MM.1S (cell line): Measurements from ENCODE around the gene OR51B4.

Experiments
- EZH2 ChIP-seq: fragments of 300-600 bp; sonication (generic); optimal IDR thresholded peaks from 2 replicates; pipeline ENCODE3; 2017; ENCODE audit warnings: low read depth, mild to moderate bottlenecking, antibody characterized with exemption, low read length, mixed read lengths
- TF ChIP-seq, protein P1 (sequence below): fragments of 300-600 bp; sonication (generic); IDR thresholded peaks from 2 replicates; pipeline ENCODE4 v1.5.1; 2016; ENCODE audit warnings: antibody characterized with exemption, low read length, mixed read lengths

DNA sequence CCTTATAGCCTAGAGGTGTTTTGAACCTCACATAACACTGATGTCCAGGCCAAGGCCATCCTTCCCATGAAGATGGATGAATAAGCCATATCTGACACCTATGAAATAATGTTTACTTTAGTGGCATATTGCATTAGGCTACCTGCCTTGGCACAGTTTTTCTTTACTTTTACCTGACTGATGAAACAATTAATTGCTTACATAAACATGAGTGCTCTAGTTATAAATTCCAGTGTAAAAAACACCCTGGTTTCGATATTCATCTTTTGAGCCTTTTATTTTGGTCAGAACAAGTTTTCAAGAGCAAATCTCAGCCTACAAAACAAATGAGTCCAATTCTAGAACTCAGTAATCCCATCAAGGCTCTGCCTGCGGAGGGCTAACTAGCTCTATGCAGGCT is 25.0 kb downstream of the OR51B4 start:
- TF ChIP-seq, protein P1, sequence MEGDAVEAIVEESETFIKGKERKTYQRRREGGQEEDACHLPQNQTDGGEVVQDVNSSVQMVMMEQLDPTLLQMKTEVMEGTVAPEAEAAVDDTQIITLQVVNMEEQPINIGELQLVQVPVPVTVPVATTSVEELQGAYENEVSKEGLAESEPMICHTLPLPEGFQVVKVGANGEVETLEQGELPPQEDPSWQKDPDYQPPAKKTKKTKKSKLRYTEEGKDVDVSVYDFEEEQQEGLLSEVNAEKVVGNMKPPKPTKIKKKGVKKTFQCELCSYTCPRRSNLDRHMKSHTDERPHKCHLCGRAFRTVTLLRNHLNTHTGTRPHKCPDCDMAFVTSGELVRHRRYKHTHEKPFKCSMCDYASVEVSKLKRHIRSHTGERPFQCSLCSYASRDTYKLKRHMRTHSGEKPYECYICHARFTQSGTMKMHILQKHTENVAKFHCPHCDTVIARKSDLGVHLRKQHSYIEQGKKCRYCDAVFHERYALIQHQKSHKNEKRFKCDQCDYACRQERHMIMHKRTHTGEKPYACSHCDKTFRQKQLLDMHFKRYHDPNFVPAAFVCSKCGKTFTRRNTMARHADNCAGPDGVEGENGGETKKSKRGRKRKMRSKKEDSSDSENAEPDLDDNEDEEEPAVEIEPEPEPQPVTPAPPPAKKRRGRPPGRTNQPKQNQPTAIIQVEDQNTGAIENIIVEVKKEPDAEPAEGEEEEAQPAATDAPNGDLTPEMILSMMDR: no peak
- no peak for TF ChIP-seq EZH2
